ENCODE data around the gene LXN.

Gene LXN

GRCh38 chr3:158644345-158644908 is 28.0 kb downstream of the LXN start, which contains the start of gene GFM1:
GFM1 (plus strand) TSS chr3:158644527; CDS start chr3:158644635, 108 bp downstream.
- TF ChIP-seq CTCF (IDR thresholded peaks at IDR 0.05): peak; percentile 94

- no peak for TF ChIP-seq CTCF (IDR thresholded peaks at IDR 0.05)
Observed at GRCh38 chr3:158642474-158643210, 29.8 kb downstream of the LXN start.

GRCh38 chr3:158642005-158642404 is 30.4 kb downstream of the LXN start:
- no peak for TF ChIP-seq CTCF (IDR thresholded peaks at IDR 0.05)

GRCh38 chr3:158640646-158641045 is 31.8 kb downstream of the LXN start:
- TF ChIP-seq CTCF (IDR thresholded peaks at IDR 0.05): no peak

- TF ChIP-seq CTCF (IDR thresholded peaks at IDR 0.05): no peak
Observed at GRCh38 chr3:158631981-158632380, 40.5 kb downstream of the LXN start.

GRCh38 chr3:158625881-158626280 is 46.6 kb downstream of the LXN start:
- no peak for TF ChIP-seq CTCF (IDR thresholded peaks at IDR 0.05)

GRCh38 chr3:158617982-158618875 is 54.2 kb downstream of the LXN start:
- TF ChIP-seq CTCF (IDR thresholded peaks at IDR 0.05): no peak

All from LNCAP (cell line).